UCSD-AML1 (cell line): ENCODE data around the gene PLSCR1.
"Not testable (repeated sequence)": the region's sequence is repeated elsewhere in the genome, so short reads cannot be mapped to it uniquely, and the experiment has no call there.

Experiments
- DNase-seq: peaks from one replicate; lab custom pipeline; 2025; ENCODE audit not compliant: unreplicated experiment; lab: John Stamatoyannopoulos, UW

The PLSCR1 gene

GRCh38 chr3:146550070-146550615 is 5.7 kb upstream of the PLSCR1 start:
- no peak for DNase-seq

- DNase-seq, result no peak
These were observed 2.9 kb upstream of the PLSCR1 start for GRCh38 chr3:146547235-146547835.

GRCh38 chr3:146546366-146546965 is 2.1 kb upstream of the PLSCR1 start:
- DNase-seq, result no peak

DNA sequence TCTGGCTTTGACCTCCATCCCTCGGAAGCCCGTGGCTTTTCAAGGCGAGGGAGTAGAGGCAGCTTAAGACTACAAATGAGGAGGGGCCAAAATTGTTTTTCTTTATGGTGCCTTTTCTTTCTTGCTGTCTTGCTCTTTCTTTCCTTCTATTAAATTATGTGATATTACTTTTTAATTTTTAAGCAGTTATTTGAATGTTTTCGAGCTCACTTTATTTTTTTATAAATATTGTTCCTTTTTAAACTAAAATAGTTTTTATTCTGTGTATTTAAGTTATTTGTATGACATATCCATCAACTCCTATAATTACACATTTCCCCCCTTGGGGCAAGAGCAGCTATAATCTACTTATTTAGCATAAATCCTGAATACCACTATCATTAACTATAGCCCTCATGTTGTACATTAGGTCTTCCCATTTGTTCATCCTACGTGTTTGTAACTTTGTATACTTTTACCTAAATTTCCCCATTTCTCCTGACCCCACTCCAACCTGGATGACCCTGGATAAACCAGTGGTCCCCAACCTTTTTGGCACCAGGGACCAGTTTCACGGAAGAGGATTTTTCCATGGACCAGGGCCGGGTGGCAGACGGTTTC is 622 bp upstream of the PLSCR1 start:
- DNase-seq, result no peak

DNA sequence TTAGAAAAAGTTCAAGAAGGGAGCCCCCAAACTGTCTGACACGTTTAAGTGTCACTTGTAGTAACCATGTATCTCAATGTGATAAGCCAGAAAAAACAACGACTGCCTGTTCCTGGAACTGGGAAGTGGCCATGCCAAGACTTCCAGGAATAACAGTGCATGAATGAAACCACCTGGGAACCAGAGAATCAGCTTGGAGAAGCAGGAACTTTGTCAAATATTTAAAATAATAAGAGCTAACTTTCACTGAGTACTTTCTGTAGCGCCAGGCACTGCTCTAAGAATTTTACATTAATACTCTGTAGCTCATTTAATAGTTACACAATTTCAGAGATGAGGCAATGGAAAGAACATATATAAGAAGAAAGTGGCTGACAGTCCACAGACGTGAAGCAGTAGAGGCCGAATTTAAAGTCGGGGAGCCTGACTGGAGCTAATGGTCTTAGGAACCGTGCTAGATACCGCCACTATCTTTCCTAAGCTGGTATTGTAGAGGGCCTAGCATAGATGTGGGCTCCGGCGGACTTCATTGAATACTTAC is 876 bp downstream of the PLSCR1 start:
- DNase-seq, result no peak

GRCh38 chr3:146542978-146543377 is 1.4 kb downstream of the PLSCR1 start:
- DNase-seq, result no peak

- peak; percentile 15 for DNase-seq
These were observed 2.2 kb downstream of the PLSCR1 start for GRCh38 chr3:146542179-146542578.

GRCh38 chr3:146540978-146541377 is 3.4 kb downstream of the PLSCR1 start:
- no peak for DNase-seq

DNA sequence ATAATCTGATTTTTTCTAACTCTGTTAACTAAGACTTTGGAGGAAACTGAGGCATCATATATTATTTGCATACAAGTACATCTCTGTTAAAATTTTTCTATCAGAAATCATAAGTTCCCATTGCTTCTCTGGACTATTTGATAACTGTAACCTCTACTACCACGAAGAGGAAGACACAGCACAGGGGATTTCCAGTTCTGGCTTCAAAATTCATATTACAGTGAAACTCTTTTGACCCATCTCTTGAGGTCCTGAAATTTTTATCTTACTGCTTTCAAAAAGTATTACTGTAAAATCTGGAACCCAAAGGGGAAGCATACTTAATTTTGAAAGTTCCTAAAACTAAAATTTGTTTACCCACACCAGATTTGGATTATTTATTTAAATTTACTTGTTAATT is 4.2 kb downstream of the PLSCR1 start:
- DNase-seq, result no peak

DNA sequence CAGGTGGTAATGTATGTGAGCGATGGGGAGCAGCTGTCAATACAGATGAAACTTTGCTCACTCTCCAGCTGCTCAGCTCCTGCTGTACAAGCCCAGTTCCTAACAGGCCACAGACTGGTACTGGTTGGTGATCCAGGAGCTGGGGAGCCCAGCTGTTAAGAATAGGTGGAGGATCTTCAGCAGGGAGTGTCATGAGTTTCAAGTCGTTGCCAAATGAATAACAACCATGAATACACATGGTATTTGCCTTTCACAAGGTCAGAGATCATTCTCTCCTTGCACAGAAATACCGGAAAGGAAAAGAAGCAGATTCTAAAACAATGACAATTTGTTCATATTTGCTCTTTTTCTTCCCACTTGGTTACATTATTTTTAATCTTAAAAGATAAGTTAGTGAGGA is 5.1 kb downstream of the PLSCR1 start:
- no peak for DNase-seq

DNA sequence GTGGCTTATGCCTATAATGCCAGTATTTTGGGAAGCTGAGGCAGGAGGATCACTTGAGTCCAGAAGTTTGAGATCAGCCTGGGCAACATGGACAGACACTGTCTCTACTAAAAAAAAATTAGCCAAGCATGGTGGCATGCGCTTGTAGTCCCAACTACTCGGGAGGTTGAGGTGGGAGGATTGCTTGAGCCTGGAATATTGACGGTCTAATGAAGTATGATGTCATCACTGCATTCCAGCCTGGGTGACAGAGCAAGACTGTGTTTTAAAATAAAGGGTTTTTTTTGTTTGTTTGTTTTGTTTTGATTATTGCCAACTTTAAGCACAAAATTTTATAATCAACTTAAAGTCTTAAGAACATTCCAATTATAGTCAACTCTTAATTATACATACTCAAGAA is 6.8 kb downstream of the PLSCR1 start:
- DNase-seq, result no peak

GRCh38 chr3:146536681-146537080 is 7.7 kb downstream of the PLSCR1 start:
- DNase-seq, result no peak

GRCh38 chr3:146532406-146532805 is 12.0 kb downstream of the PLSCR1 start:
- DNase-seq, result no peak

GRCh38 chr3:146530609-146531008 is 13.8 kb downstream of the PLSCR1 start:
- DNase-seq, result no peak

DNA sequence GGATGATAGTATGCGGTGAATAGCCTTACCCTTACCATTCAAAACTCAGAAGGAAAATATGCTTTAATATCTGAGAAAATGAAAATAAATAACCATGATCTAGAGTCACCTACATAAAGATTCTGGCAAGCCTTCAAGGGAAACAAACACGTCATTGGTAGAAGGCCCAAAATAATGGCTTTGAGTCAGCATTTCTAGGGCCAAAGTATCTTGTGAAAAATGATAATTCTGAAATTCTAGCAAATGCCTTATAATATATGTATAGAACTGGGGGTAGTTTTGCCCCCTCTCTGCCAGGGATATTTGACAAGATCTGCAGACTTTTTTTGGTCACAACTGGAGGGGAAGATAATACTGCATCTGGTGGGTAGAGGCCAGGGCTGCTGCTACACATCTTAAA is 15.4 kb downstream of the PLSCR1 start:
- DNase-seq, result no peak

- DNase-seq, result no peak
These were observed 19.4 kb downstream of the PLSCR1 start for GRCh38 chr3:146524961-146525360.

- no peak for DNase-seq
These were observed 20.9 kb downstream of the PLSCR1 start for GRCh38 chr3:146523531-146523930.

DNA sequence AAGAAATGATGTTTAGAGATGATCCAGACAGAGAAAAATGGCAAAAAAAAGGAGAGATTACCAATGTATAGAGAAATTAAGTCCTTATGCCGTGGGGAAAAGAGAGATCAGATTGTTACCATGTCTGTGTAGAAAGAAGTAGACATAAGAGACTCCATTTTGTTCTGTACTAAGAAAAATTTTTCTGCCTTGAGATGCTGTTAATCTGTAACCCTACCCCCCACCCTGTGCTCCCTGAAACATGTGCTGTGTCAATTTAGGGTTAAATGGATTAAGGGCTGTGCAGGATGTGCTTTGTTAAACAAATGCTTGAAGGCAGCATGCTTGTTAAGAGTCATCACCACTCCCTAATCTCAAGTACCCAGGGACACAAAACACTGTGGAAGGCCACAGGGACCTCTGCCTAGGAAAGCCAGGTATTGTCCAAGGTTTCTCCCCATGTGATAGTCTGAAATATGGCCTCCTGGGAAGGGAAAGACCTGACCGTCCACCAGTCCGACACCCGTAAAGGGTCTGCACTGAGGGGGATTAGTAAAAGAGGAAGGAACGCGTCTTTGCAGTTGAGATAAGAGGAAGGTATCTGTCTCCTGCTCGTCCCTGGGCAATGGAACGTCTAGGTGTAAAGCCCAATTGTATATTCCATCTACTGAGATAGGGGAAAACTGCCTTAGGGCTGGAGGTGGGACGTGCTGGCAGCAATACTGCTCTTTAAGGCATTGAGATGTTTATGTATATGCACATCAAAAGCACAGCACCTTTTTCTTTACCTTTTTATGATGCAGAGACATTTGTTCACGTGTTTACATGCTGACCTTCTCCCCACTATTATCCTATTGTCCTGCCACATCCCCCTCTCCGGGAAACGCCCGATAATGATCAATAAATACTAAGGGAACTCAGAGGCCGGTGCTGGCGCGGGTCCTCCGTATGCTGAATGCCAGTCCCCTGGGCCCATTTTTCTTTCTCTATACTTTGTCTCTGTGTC is 21.9 kb downstream of the PLSCR1 start:
- not testable (repeated sequence) for DNase-seq

- no peak for DNase-seq
These were observed 23.0 kb downstream of the PLSCR1 start for GRCh38 chr3:146521394-146521793.

DNA sequence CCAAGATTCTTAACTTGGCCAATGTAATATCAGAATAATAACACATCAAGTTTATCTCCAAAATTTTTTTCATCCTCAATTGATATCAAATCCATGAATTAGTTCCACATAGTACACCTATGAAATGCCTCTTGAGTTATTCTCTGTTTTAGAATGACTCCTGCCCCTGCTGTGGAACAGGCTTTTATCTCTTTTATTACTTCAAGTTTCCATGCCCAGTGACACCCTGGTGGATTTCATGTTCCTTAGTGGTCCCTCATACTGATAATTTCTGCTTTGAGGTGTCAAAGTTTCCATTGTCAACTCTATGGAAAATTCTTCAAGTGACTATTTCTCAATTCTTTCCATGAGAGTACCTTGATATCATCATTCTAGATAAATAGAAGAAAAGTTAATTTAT is 24.6 kb downstream of the PLSCR1 start:
- DNase-seq, result no peak
